Epithelial cell of proximal tubule (primary cell): ENCODE data around the gene GPX5. TPM values are rescaled to one million over a fixed set of nuclear protein-coding genes. Genes with fewer than 3 reads are reported as not detected.
A peak's percentile ranks its signal among the peaks of the same experiment; 100 is the strongest.

ENCODE experiments used
- DNase-seq: peaks from one replicate; pipeline ENCODE4 v3.0.0-alpha.2; 2011; ENCODE audit warnings: low read depth
- H3K4me3 ChIP-seq: 2 replicates; pipeline ENCODE4 v1.5.1; 2011; ENCODE audit warnings: low read depth, mild to moderate bottlenecking, low read length
- total RNA-seq: library from RNA; depleted of rRNA; stranded (reverse); fragments of >200 nt; gene quantifications from 2 replicates; pipeline ENCODE4 v1.2.3, GENCODE V29; 2015
- TF ChIP-seq, protein P1 (sequence below): conservative IDR thresholded peaks from 2 replicates; pipeline ENCODE4 v1.5.1; 2012; ENCODE audit warnings: low read depth, mild to moderate bottlenecking, low read length

Gene GPX5
- total RNA-seq, 1 donor from 2014 or later, result not detected

DNA sequence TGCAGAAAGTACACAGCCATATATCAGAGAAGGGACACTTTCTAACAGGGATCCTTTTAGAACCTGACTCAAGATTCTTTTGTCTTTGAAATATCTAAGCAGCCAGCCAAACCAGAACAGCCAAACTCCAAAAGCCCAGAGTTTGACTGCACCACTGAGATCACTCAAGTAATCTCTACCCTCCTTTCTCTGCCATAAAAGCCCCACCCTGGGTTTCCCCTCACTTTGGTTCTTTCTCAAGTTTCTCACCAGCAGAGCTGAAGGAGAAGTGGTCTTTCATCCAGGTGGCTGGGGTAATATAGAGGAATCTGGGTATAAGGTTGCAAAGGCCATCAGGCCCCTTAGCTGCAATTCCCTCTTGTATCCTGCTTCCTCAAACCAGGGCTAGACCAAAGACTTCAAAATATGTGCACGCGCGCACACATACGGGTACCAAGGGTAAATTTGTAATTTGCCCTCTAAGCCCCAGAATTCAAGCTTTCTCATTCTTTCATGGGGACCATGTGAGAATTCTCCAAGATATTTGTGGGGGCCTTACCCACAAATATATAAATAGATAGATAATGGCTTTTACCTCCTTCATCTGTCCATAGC, 42.9 kb downstream of the GPX5 start:
- DNase-seq, result no peak
- no peak overlapping the region for H3K4me3 ChIP-seq
- TF ChIP-seq, protein P1, sequence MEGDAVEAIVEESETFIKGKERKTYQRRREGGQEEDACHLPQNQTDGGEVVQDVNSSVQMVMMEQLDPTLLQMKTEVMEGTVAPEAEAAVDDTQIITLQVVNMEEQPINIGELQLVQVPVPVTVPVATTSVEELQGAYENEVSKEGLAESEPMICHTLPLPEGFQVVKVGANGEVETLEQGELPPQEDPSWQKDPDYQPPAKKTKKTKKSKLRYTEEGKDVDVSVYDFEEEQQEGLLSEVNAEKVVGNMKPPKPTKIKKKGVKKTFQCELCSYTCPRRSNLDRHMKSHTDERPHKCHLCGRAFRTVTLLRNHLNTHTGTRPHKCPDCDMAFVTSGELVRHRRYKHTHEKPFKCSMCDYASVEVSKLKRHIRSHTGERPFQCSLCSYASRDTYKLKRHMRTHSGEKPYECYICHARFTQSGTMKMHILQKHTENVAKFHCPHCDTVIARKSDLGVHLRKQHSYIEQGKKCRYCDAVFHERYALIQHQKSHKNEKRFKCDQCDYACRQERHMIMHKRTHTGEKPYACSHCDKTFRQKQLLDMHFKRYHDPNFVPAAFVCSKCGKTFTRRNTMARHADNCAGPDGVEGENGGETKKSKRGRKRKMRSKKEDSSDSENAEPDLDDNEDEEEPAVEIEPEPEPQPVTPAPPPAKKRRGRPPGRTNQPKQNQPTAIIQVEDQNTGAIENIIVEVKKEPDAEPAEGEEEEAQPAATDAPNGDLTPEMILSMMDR, result no peak

DNA sequence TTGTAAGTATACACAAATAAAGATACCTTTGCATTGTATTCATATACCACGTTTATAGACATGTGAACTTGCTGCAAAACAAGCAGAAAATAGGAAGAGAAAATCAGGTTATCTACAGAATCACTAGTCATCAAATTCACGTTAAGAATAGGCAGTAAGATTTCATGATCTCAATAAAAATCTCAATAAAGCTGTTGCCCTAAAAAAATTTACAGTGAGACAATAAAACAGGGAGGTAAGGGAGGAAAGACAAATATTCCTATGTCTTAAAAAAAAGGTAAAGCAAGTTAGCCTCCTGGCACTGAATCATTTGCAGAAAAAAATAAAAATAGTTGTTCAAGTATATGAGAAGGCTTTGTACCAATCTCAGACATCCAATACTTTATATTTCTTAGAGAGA, 44.1 kb downstream of the GPX5 start:
- no peak overlapping the region for H3K4me3 ChIP-seq
- TF ChIP-seq, protein P1, result no peak

GRCh38 chr6:28580475-28580874, 54.8 kb downstream of the GPX5 start:
- no peak for DNase-seq

More for the DNA sequence above, 44.1 kb downstream of the GPX5 start:
- no peak for DNase-seq

GRCh38 chr6:28583463-28583862, 57.8 kb downstream of the GPX5 start:
- no peak overlapping the region for H3K4me3 ChIP-seq
- DNase-seq, result no peak
- TF ChIP-seq, protein P1, result no peak

More at GRCh38 chr6:28580475-28580874, 54.8 kb downstream of the GPX5 start:
- TF ChIP-seq, protein P1, result peak; percentile 47
- no peak overlapping the region for H3K4me3 ChIP-seq

Other genes with a start within 250 kb of the GPX5 start
- gene PGBD1, start 244.3 kb upstream of the GPX5 start, total RNA-seq, result 5.2 and 7.1 TPM in 2 replicates
- 0.52 and 0.94 TPM in 2 replicates for gene ZSCAN31, start 189.7 kb upstream of the GPX5 start, total RNA-seq
- 1.8 and 3.6 TPM in 2 replicates for gene ZKSCAN3, start 175.9 kb upstream of the GPX5 start, total RNA-seq
- gene ZSCAN12, start 126.1 kb upstream of the GPX5 start, total RNA-seq, result 4.8 and 4.9 TPM in 2 replicates
- 0.87 and 2.6 TPM in 2 replicates for gene ZSCAN23, start 82.4 kb upstream of the GPX5 start, total RNA-seq
- not detected in 2 replicates for gene GPX6, start 10.1 kb upstream of the GPX5 start, total RNA-seq